ENCODE data around the gene ZFPM1.

The ZFPM1 gene

DNA sequence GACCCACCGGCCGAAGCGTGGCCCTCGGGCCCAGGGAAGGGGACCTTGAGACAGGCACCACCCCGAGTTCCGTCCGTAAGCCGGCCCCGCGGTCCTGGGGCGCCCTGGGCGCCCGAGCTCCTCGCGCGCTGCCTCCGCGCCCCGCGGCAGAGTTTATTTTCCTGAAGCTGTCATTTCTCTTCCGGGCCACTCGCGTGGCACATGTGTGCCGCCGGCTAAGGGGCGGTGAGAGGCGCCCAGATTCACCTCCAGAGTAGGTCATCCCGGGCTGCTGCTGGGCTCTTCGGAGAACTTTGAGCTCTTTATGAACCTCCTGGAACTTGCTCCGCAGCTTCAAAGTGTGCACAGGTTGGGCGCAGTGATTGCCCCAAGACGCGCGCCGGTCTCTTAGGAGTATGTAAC is 117.6 kb downstream of the ZFPM1 start:
- DNase-seq, result no peak

- no peak for DNase-seq
These were observed 122.2 kb downstream of the ZFPM1 start for GRCh38 chr16:88575251-88575650.

- DNase-seq, result no peak
These were observed 123.2 kb downstream of the ZFPM1 start for GRCh38 chr16:88576307-88576706.

DNA sequence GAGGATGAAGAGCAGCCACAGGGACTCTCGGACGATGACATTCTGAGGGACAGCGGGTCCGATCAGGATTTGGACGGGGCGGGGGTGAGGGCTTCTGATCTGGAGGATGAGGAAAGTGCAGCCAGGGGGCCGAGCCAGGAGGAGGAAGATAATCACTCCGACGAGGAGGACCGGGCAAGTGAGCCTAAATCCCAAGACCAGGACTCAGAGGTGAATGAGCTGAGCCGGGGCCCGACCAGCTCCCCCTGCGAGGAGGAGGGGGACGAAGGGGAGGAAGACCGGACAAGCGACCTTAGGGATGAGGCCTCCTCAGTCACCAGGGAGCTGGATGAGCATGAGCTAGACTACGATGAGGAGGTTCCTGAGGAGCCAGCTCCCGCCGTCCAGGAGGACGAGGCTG is 124.1 kb downstream of the ZFPM1 start:
- no peak for DNase-seq

- DNase-seq, result no peak
These were observed 125.6 kb downstream of the ZFPM1 start for GRCh38 chr16:88578446-88579313.

GRCh38 chr16:88580371-88580770 is 127.3 kb downstream of the ZFPM1 start:
- no peak for DNase-seq

GRCh38 chr16:88581033-88581432 is 128.0 kb downstream of the ZFPM1 start:
- DNase-seq, result no peak

GRCh38 chr16:88582912-88583575 is 130.0 kb downstream of the ZFPM1 start:
- no peak for DNase-seq

DNA sequence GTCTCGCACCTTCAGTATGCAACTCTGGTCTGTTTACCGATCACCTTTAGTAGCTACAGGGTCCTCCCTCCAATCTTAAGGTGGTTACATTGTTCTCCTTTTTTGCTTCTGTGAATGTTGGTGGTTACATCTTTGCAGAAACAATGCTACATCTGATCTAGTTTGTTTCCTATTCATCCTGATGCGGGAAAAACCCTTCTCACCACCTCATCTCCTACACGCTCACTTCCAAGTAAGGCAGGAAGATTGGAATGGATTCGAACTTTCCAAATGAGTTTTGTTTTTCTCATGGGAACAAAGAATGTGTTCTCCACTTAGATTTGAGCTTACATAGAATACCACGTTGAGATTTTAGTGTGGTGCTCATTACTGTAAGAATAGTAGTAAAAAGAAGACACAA is 131.6 kb downstream of the ZFPM1 start:
- no peak for DNase-seq

DNA sequence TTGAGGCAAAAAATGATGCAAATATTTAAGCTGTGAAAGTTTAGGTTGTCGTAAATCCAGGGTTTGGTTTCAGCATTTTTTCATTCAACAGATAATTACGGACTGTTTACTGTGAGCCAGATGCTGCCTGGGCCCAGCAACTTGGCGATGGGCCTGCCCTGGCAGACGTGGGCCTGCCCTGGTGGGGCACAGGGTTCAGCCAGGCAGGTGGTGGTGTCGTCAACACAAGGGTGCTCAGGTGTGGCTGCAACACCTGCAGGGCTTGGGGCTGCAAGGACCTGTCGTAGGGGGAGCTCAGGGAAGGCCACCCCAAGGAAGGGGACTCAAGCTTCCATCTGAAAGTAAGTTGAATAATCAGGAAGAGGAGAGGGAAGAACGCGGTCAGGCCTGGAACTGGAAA is 132.2 kb downstream of the ZFPM1 start:
- DNase-seq, result no peak

DNA sequence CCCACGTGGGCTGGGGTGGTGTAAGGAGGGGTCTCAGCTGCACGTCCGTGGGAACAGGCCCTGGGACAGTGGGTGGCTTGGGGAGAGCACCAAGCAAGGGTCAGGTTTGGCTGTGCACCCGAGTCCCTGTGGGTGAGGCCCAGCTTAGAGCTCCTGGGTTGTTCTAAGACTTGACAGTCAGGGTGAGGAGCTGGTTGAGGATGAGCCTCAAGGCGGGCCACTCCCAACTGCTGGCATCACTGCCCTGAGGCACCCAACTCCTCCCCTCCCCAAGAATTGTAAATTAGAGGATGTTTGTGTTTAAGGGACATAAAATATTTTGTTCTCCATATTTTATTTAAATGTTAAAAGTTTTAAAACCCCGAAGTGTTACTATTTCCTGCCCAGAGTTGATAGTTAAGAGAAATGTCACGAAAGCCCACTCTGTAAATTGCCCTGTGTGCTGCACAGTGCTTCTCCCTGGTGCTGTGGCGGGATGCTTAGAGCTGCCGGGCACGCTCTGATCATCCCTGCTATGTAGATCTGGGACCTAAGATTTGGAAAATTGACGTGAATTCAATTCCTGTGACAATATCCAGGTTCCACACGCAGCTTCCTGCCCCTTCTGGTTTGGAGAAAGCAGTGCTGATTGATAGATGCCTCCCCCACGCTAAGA is 133.0 kb downstream of the ZFPM1 start:
- no peak for DNase-seq

Data from fibroblast of skin of scalp (primary cell).